SK-N-MC (cell line): Measurements from ENCODE around the gene CACNB4.

ENCODE experiments used
- DNase-seq: peaks from one replicate; pipeline ENCODE4 v3.0.0-alpha.2; 2011; ENCODE audit warnings: low read depth, low spot score
- H3K27ac ChIP-seq: fragments of 200-600 bp; sonication (generic); 2 replicates; pipeline ENCODE4 v1.5.1; 2016; ENCODE audit warnings: mixed run types
- H3K36me3 ChIP-seq: fragments of 200-600 bp; sonication (generic); 2 replicates; pipeline ENCODE4 v1.6.1; 2017; ENCODE audit warnings: antibody characterized with exemption, low read length, mixed read lengths; ENCODE audit not compliant: insufficient read depth
- H3K4me3 ChIP-seq: fragments of 200-600 bp; sonication (generic); 2 replicates; pipeline ENCODE4 v1.5.1; 2016
- H3K9ac ChIP-seq: fragments of 200-600 bp; sonication (generic); 2 replicates; pipeline ENCODE4 v1.8.0; 2017; ENCODE audit warnings: mixed run types, mixed read lengths; ENCODE audit not compliant: insufficient read length
- H3K9me3 ChIP-seq: fragments of 200-600 bp; sonication (generic); 2 replicates; pipeline ENCODE4 v1.6.1; 2017; ENCODE audit warnings: low read depth, mild to moderate bottlenecking, antibody characterized with exemption, low read length, moderate library complexity, mixed read lengths
- EZH2 ChIP-seq: fragments of 200-600 bp; sonication (generic); IDR thresholded peaks from one replicate; pipeline ENCODE4 v1.6.1; 2017; ENCODE audit warnings: antibody characterized with exemption
- FOXP2 ChIP-seq: optimal IDR thresholded peaks from 2 replicates; pipeline ENCODE3; 2011; ENCODE audit warnings: mild to moderate bottlenecking, moderate library complexity; ENCODE audit not compliant: insufficient read depth; ENCODE audit errors: extremely low read length, control extremely low read depth
- POLR2AphosphoS5 ChIP-seq: IDR thresholded peaks from 2 replicates; pipeline ENCODE4 v1.6.1; 2012; ENCODE audit warnings: mild to moderate bottlenecking, low read depth, low read length, borderline replicate concordance

Gene CACNB4

DNA sequence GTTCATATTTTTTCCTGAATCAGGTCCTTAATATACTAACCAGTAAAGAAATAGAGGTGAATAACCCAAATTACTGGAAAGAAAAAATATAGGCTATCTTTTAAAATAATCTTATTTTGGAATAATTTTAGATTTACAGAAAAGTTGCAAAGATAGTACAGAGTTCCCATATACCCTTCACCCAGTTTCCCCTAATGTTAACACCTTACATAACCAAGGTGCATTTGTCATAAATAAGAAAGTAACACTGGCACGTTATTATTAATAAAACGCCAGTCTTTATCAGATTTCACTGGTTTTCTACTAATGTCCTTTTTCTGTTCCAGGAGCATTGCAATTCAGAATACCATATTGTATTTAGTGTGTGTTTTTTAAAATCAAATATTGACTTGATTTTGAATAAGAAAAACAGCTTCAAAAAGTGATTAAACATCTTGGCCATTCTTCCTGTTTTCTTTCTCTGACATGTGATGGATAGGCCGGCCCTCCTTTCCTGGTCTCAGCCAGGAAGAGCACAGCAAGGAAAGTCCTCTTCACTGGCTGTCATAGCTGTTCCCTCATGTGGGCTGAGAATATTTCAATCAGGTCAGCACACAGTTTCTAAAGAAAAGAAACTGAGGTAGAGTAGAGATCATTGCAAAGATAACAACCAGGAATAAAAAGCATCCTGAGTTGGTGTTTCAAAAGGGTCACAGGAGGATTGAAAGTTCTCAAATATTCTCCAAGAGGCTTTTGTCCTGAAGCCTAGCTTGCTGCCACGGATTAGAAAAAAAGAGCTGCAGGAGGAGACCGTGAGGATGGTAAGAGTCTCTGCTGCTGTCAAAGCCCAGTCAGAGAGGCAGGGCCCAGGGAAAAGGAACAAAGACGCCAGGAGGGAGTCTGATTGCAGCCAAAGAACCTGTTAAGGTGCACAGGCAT is 191.3 kb downstream of the CACNB4 start:
- Histone ChIP-seq H3K9ac (no peak overlapping the region), H3K9me3 (no peaks in the 10 kb centered on the region), H3K4me3 (no peak overlapping the region), H3K36me3 (no peaks in the 10 kb centered on the region), H3K27ac (no peak overlapping the region)
- TF ChIP-seq FOXP2 (no peak), POLR2AphosphoS5 (no peak), EZH2 (no peak)
- no peak for DNase-seq

DNA sequence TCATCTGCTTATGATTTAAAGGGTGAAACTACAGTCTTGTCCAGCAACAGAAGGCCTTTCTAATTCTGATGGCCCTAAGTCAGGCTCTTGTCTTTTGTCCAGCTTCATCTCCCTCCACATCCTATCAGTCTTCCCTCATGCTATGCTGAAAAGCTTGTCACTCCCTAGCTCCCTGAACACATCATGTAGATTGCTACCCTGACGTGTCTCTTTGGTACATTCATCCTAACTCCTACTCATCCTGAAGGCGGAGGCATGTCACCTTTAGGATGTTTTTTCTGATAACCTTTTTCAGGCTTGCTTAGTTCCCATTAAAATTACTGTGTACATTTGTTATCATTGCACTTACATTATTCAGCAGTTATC is 192.2 kb downstream of the CACNB4 start:
- Histone ChIP-seq H3K4me3 (no peak overlapping the region), H3K36me3 (no peaks in the 10 kb centered on the region), H3K9ac (no peak overlapping the region), H3K9me3 (no peaks in the 10 kb centered on the region), H3K27ac (no peak overlapping the region)
- no peak for DNase-seq
- TF ChIP-seq POLR2AphosphoS5 (no peak), FOXP2 (no peak), EZH2 (no peak)

DNA sequence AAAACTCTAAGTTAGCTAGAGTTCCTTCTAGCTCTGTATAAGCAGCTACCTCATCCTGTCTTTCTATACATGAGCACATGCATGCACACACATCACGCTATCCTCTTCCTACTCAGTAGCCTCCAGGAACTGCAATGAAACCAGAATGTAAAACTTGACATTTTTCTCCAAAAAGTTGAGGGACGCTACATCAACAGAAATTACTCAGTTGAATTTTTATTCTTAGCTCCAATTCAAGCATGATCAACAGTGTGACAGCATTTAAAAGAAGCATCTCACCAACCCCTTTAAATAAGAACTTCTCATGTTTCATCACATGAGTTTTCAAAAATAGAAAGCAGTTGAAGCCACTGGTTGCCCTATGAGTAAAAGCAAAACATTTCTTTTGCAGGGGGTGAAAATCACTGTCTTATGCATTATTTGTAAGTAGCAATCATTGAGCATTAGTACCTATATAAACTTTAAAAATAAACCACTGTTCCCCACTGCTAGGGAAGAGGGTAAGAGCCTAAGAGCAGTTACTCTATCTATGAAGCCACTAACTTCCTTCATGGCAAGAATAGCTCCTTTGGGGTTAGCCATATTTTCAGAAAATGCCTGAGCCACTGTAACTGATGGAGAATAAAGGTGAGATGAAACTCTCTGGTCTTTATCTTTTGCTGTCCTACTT is 192.7 kb downstream of the CACNB4 start:
- TF ChIP-seq POLR2AphosphoS5 (no peak), EZH2 (no peak), FOXP2 (no peak)
- Histone ChIP-seq H3K9me3 (no peaks in the 10 kb centered on the region), H3K9ac (no peak overlapping the region), H3K27ac (no peak overlapping the region), H3K4me3 (no peak overlapping the region), H3K36me3 (no peaks in the 10 kb centered on the region)
- no peak for DNase-seq

DNA sequence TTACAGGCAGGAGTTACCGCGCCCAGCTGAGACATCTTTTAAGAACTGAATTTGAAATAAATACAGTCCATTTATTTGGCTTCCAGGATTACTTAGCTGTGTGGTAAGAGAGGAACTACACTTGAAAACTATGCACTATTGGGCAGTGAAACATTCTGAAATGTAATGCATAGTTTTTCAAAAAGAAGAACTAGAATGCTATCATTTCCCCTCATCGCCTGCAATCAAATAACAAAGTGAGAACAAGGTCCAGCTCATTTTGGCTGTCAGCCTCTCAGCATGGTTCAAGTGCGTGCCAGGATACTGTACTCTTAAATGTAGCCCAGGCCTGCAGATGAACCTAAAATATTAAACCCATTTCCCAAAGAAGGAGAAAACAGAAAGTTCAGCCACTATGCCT is 194.0 kb downstream of the CACNB4 start:
- Histone ChIP-seq H3K36me3 (no peaks in the 10 kb centered on the region), H3K9me3 (no peaks in the 10 kb centered on the region), H3K9ac (no peak overlapping the region), H3K27ac (no peak overlapping the region), H3K4me3 (no peak overlapping the region)
- no peak for DNase-seq
- TF ChIP-seq EZH2 (no peak), POLR2AphosphoS5 (no peak), FOXP2 (no peak)

DNA sequence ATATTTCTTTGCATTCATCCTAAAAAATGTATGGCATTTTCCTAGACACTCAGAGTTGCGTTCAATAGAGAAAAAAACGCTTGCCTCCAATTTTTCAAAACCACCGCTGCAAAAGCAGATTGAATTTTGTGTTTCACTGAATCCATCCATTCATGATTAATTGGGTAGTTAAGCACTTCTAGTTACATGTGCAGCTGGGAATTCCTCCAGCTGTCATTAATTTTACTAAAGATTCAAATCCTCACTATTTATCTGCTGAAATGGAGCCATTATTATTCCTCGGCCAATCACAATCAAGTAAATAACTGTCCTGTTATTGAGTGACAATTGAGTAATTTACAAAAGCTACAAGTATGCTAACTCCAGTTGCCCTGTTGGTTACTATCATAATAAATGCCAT is 194.8 kb downstream of the CACNB4 start:
- no peak overlapping the region for H3K27ac ChIP-seq
- DNase-seq, result no peak
- H3K9ac ChIP-seq, result no peak overlapping the region
- no peak for TF ChIP-seq FOXP2
- no peak for TF ChIP-seq POLR2AphosphoS5
- TF ChIP-seq EZH2, result no peak
- H3K4me3 ChIP-seq, result no peak overlapping the region
- H3K9me3 ChIP-seq, result no peaks in the 10 kb centered on the region
- no peaks in the 10 kb centered on the region for H3K36me3 ChIP-seq

DNA sequence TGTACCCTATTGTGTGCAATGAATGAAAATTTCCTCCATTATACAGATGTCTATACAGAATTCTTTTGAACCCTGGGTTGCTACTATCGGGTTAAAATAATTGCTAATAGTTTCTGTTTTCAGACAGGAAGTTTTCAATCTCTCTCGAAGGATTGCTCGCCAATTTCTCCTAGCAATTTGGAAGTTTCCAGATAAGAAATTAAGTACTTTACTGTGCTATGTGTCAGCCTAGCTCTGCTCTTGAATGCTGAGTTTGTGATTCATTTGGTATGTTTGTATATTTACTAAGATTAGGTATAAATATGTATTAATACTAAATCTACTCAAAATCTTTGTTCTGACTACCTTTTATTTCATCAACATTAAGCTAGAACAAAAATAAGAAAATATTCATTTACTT is 196.0 kb downstream of the CACNB4 start:
- Histone ChIP-seq H3K27ac (no peak overlapping the region), H3K36me3 (no peaks in the 10 kb centered on the region), H3K9ac (no peak overlapping the region), H3K4me3 (no peak overlapping the region), H3K9me3 (no peaks in the 10 kb centered on the region)
- no peak for DNase-seq
- TF ChIP-seq EZH2, result no peak
- TF ChIP-seq POLR2AphosphoS5, result no peak
- no peak for TF ChIP-seq FOXP2

DNA sequence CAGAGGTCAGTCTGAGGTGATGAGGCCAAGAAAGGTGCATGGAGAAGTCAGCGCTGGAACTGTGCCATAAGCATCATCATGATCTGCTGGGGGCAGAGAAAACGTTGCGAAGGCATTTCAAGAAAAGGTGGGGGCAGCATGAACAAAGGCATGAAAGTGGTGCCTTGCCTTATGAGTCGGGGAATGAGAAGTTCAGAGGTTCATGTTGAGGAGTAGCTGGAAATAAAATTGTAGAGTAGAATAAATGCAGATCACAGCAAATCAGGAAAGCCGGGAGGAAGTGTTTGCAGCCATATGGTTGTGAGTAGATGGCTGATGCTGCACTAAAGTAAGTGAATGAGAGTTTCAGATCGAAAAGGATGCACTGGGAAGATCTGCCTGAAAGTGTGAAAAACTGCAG is 198.5 kb downstream of the CACNB4 start:
- Histone ChIP-seq H3K9me3 (no peaks in the 10 kb centered on the region), H3K4me3 (no peak overlapping the region), H3K36me3 (no peaks in the 10 kb centered on the region), H3K27ac (no peak overlapping the region), H3K9ac (no peak overlapping the region)
- TF ChIP-seq POLR2AphosphoS5, result no peak
- no peak for TF ChIP-seq EZH2
- no peak for TF ChIP-seq FOXP2
- no peak for DNase-seq

DNA sequence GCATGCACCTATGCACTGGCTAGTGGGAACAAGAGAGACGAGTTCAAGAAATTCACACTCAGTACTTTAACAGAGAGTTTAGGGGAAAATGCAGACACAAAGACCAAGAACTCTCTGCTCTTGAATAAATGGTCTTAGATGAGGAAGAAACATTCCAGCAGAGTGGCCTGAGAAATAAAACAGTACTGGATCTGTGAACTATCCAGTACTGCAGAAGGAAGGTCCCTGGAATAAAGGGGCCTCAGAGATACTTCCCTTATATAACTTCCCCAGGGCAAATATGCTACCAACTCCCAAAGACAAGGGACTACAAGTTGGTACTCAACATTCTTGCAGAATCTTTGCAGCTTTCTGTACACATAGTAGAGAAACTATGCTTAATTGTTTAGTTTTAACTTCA is 199.7 kb downstream of the CACNB4 start:
- Histone ChIP-seq H3K4me3 (no peak overlapping the region), H3K9me3 (no peaks in the 10 kb centered on the region), H3K36me3 (no peaks in the 10 kb centered on the region), H3K27ac (no peak overlapping the region), H3K9ac (no peak overlapping the region)
- no peak for DNase-seq
- no peak for TF ChIP-seq FOXP2
- no peak for TF ChIP-seq EZH2
- TF ChIP-seq POLR2AphosphoS5, result no peak
